Progenitor cell of endocrine pancreas (in vitro differentiated cells): ENCODE data around the gene RFX3. TPM values are rescaled to one million over a fixed set of nuclear protein-coding genes. Genes with fewer than 3 reads are reported as not detected.

Experiments
- DNase-seq: peaks from one replicate; pipeline ENCODE4 v3.0.0; 2021; ENCODE audit warnings: low spot score; ENCODE audit not compliant: unreplicated experiment
- H3K27ac Mint-ChIP-seq: 2 replicates; pipeline ENCODE4 v1.8.0; 2021; ENCODE audit warnings: mild to moderate bottlenecking, moderate library complexity, mixed read lengths
- H3K27me3 Mint-ChIP-seq: 2 replicates; pipeline ENCODE4 v1.8.0; 2021; ENCODE audit warnings: mixed read lengths
- H3K36me3 Mint-ChIP-seq: 2 replicates; pipeline ENCODE4 v1.8.0; 2022; ENCODE audit warnings: mixed read lengths; ENCODE audit not compliant: insufficient read depth
- H3K4me1 Mint-ChIP-seq: 2 replicates; pipeline ENCODE4 v1.8.0; 2021; ENCODE audit warnings: low read depth, mixed read lengths
- H3K4me3 Mint-ChIP-seq: 2 replicates; pipeline ENCODE4 v1.8.0; 2021; ENCODE audit warnings: low read depth, mild to moderate bottlenecking, moderate library complexity, mixed read lengths
- H3K9me3 Mint-ChIP-seq: 2 replicates; pipeline ENCODE4 v1.8.0; 2021; ENCODE audit warnings: low read depth, mixed read lengths
- total RNA-seq: library from RNA; stranded (reverse); gene quantifications from 2 replicates; pipeline ENCODE4 v1.2.1, GENCODE V29; 2021
- TF ChIP-seq, protein P1 (sequence below): fragments of 200-600 bp; sonication (generic); IDR thresholded peaks from one replicate; pipeline ENCODE4 v1.5.0; 2021; ENCODE audit warnings: antibody characterized with exemption, mild to moderate bottlenecking; ENCODE audit not compliant: unreplicated experiment

RFX3 gene
- total RNA-seq, 1 donor from 2014 or later, result 53.9 TPM

DNA sequence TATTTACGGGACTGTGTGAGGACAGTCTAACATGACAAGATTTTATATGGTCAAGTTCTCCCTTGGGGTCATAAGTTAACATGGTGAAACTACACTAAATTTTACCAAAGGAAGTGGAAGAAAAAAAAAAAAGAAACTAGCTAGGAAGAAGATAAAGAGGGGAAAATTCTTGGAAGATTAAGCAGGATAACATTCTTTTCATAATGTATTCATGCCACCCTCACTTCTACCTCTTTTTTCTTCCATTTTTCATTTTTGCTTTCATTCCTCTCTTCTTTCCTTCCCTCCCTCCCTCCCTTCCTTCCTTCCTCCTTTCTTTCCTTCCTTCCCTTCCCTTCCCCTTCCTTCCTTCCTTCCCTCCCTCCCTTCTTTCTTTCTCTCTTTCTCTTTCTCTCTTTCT lies 254.6 kb downstream of the RFX3 start:
- no peaks in the 10 kb centered on the region for H3K4me1 Mint-ChIP-seq
- DNase-seq, result no peak
- no peak overlapping the region for H3K4me3 Mint-ChIP-seq
- no peaks in the 10 kb centered on the region for H3K27me3 Mint-ChIP-seq
- no peak overlapping the region for H3K27ac Mint-ChIP-seq
- TF ChIP-seq, protein P1, sequence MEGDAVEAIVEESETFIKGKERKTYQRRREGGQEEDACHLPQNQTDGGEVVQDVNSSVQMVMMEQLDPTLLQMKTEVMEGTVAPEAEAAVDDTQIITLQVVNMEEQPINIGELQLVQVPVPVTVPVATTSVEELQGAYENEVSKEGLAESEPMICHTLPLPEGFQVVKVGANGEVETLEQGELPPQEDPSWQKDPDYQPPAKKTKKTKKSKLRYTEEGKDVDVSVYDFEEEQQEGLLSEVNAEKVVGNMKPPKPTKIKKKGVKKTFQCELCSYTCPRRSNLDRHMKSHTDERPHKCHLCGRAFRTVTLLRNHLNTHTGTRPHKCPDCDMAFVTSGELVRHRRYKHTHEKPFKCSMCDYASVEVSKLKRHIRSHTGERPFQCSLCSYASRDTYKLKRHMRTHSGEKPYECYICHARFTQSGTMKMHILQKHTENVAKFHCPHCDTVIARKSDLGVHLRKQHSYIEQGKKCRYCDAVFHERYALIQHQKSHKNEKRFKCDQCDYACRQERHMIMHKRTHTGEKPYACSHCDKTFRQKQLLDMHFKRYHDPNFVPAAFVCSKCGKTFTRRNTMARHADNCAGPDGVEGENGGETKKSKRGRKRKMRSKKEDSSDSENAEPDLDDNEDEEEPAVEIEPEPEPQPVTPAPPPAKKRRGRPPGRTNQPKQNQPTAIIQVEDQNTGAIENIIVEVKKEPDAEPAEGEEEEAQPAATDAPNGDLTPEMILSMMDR, result no peak
- H3K36me3 Mint-ChIP-seq, result peaks cover 12% of the 10 kb centered on the region
- H3K9me3 Mint-ChIP-seq, result no peaks in the 10 kb centered on the region

DNA sequence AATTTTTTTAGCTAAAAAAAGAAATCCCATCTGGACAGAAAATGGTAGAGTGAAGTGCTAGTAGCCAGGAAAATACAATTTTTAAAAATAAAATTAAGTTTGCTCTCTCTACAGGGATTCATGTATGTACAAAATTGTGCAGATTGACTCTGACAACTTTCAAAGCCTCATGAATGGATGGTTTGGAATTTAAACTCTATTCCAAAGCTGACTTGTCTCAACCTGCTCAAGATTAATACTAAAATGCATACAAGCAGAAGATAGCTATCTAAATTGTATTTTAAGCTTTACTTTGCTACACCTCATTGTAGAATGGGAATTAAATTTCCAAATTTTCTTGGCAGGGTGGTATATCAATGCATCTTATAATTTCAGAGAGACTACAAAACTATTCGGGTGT lies 257.6 kb downstream of the RFX3 start:
- Mint-ChIP-seq H3K4me1 (no peaks in the 10 kb centered on the region), H3K4me3 (no peak overlapping the region), H3K36me3 (peaks cover 6% of the 10 kb centered on the region), H3K9me3 (no peaks in the 10 kb centered on the region), H3K27me3 (no peaks in the 10 kb centered on the region), H3K27ac (no peak overlapping the region)
- DNase-seq, result no peak
- TF ChIP-seq, protein P1, result no peak

GRCh38 chr9:3263698-3264097 lies 262.1 kb downstream of the RFX3 start:
- H3K4me3 Mint-ChIP-seq, result no peak overlapping the region
- no peaks in the 10 kb centered on the region for H3K9me3 Mint-ChIP-seq
- H3K36me3 Mint-ChIP-seq, result peaks cover 2% of the 10 kb centered on the region
- DNase-seq, result no peak
- H3K4me1 Mint-ChIP-seq, result no peaks in the 10 kb centered on the region
- TF ChIP-seq, protein P1, result no peak
- no peak overlapping the region for H3K27ac Mint-ChIP-seq
- no peaks in the 10 kb centered on the region for H3K27me3 Mint-ChIP-seq

GRCh38 chr9:3262826-3263529 lies 262.8 kb downstream of the RFX3 start:
- Mint-ChIP-seq H3K4me3 (no peak overlapping the region), H3K27ac (no peak overlapping the region), H3K9me3 (no peaks in the 10 kb centered on the region), H3K4me1 (no peaks in the 10 kb centered on the region), H3K27me3 (no peaks in the 10 kb centered on the region), H3K36me3 (peaks cover 2% of the 10 kb centered on the region)
- DNase-seq, result no peak
- TF ChIP-seq, protein P1, result no peak

GRCh38 chr9:3261484-3261883 lies 264.3 kb downstream of the RFX3 start:
- Mint-ChIP-seq H3K4me3 (no peak overlapping the region), H3K36me3 (peaks cover 7% of the 10 kb centered on the region), H3K27me3 (no peaks in the 10 kb centered on the region), H3K4me1 (no peaks in the 10 kb centered on the region), H3K27ac (no peak overlapping the region), H3K9me3 (no peaks in the 10 kb centered on the region)
- TF ChIP-seq, protein P1, result no peak
- no peak for DNase-seq
